NT2/D1 (cell line): Measurements from ENCODE around the gene BRD9.

Source experiments
- SUZ12 ChIP-seq: IDR thresholded peaks from 2 replicates; pipeline ENCODE4 v1.6.1; 2011; ENCODE audit not compliant: insufficient read length, insufficient read depth; ENCODE audit errors: extremely low read depth
- YY1 ChIP-seq: IDR thresholded peaks from 2 replicates; pipeline ENCODE4 v1.6.1; 2011; ENCODE audit not compliant: insufficient read length, insufficient read depth

DNA sequence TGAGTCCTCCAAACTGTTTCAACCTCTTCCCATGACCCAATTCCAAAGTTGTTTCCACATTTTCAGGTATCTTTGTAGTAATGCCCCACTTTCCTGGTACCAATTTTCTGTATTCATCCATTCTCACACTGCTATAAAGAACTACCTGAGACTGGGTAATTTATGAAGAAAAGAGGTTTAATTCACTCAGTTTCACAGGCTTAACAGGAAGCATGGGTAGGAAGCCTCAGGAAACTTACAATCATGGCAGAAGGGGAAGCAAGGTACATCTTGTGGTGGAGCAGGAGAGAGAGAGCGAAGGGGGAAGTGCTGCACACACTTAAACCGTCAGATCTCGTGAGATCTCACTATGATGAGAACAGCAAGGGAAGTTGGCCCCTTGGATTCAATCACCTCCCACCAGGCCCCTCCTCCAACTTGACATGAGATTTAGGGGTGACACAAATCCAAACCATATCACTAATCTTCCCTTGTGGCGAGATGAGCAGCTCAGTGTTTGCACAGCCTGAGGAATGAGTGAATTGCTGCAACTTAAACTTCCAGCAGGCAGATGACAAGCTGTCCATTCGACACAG is 43.0 kb upstream of the BRD9 start:
- no peak for TF ChIP-seq SUZ12
- TF ChIP-seq YY1, result no peak
